Measurements from ENCODE around the gene CD53.

GRCh38 chr1:110860174-110860573 is 12.8 kb upstream of the CD53 start:
- TF ChIP-seq CTCF (IDR thresholded peaks at IDR 0.05), result no peak
- TF ChIP-seq EZH2 (IDR thresholded peaks at IDR 0.05), result no peak
- TF ChIP-seq EZH2phosphoT487 (IDR thresholded peaks at IDR 0.05), result no peak
